ENCODE results near the gene CLDN4. TPM values are rescaled to one million over a fixed set of nuclear protein-coding genes. Genes with fewer than 3 reads are reported as not detected.
A peak's percentile ranks its signal among the peaks of the same experiment; 100 is the strongest.
"Not testable (repeated sequence)": the region's sequence is repeated elsewhere in the genome, so short reads cannot be mapped to it uniquely, and the experiment has no call there.

Gene CLDN4
- total RNA-seq, 1 donor from 2014 or later: 55.5 TPM

- Histone ChIP-seq H3K4me3 (ENCODE audit: low read depth, low read length) (peak overlapping the region; percentile 46), H3K36me3 (ENCODE audit: control insufficient read depth, insufficient read depth, low read length) (no peaks in the 10 kb centered on the region), H3K27me3 (ENCODE audit: control insufficient read depth, insufficient read depth, low read length) (no peaks in the 10 kb centered on the region)
- FAIRE-seq (no peak), DNase-seq (ENCODE audit: low read depth) (peak; percentile 76)
- no peak for TF ChIP-seq CTCF (IDR thresholded peaks at IDR 0.05; ENCODE audit: insufficient read depth, low read length, severe bottlenecking)
These were observed 1.2 kb downstream of the CLDN4 start for GRCh38 chr7:73831834-73832651.

GRCh38 chr7:73832806-73833205 is 2.0 kb downstream of the CLDN4 start:
- TF ChIP-seq CTCF (IDR thresholded peaks at IDR 0.05; ENCODE audit: insufficient read depth, low read length, severe bottlenecking): no peak
- H3K36me3 ChIP-seq (ENCODE audit: control insufficient read depth, insufficient read depth, low read length): no peaks in the 10 kb centered on the region
- no peak overlapping the region for H3K4me3 ChIP-seq (ENCODE audit: low read depth, low read length)
- DNase-seq (ENCODE audit: low read depth) (no peak), FAIRE-seq (no peak)
- H3K27me3 ChIP-seq (ENCODE audit: control insufficient read depth, insufficient read depth, low read length): no peaks in the 10 kb centered on the region

GRCh38 chr7:73833251-73833919 is 2.6 kb downstream of the CLDN4 start:
- no peak for FAIRE-seq
- no peak for TF ChIP-seq CTCF (IDR thresholded peaks at IDR 0.05; ENCODE audit: insufficient read depth, low read length, severe bottlenecking)
- DNase-seq (ENCODE audit: low read depth): no peak
- H3K27me3 ChIP-seq (ENCODE audit: control insufficient read depth, insufficient read depth, low read length): no peaks in the 10 kb centered on the region
- H3K4me3 ChIP-seq (ENCODE audit: low read depth, low read length): no peak overlapping the region
- no peaks in the 10 kb centered on the region for H3K36me3 ChIP-seq (ENCODE audit: control insufficient read depth, insufficient read depth, low read length)

GRCh38 chr7:73834626-73835191 is 3.9 kb downstream of the CLDN4 start:
- TF ChIP-seq CTCF (IDR thresholded peaks at IDR 0.05; ENCODE audit: insufficient read depth, low read length, severe bottlenecking): no peak
- H3K27me3 ChIP-seq (ENCODE audit: control insufficient read depth, insufficient read depth, low read length): no peaks in the 10 kb centered on the region
- H3K4me3 ChIP-seq (ENCODE audit: low read depth, low read length): no peak overlapping the region
- H3K36me3 ChIP-seq (ENCODE audit: control insufficient read depth, insufficient read depth, low read length): no peaks in the 10 kb centered on the region
- DNase-seq (ENCODE audit: low read depth): no peak
- FAIRE-seq: no peak

- not testable (repeated sequence) for H3K36me3 ChIP-seq (ENCODE audit: control insufficient read depth, insufficient read depth, low read length); H3K27me3 ChIP-seq (ENCODE audit: control insufficient read depth, insufficient read depth, low read length); H3K4me3 ChIP-seq (ENCODE audit: low read depth, low read length); DNase-seq (ENCODE audit: low read depth); FAIRE-seq
These were observed 6.4 kb downstream of the CLDN4 start for GRCh38 chr7:73837167-73837566.

- Histone ChIP-seq H3K27me3 (ENCODE audit: control insufficient read depth, insufficient read depth, low read length) (no peaks in the 10 kb centered on the region), H3K4me3 (ENCODE audit: low read depth, low read length) (no peak overlapping the region), H3K36me3 (ENCODE audit: control insufficient read depth, insufficient read depth, low read length) (no peaks in the 10 kb centered on the region)
- DNase-seq (ENCODE audit: low read depth) (peak; percentile 80), FAIRE-seq (no peak)
- no peak for TF ChIP-seq CTCF (IDR thresholded peaks at IDR 0.05; ENCODE audit: insufficient read depth, low read length, severe bottlenecking)
These were observed 7.8 kb downstream of the CLDN4 start for GRCh38 chr7:73838642-73839041.

All from bronchial epithelial cell (primary cell).